Keratinocyte (primary cell): ENCODE data around the gene ANKS1A. TPM values are rescaled to one million over a fixed set of nuclear protein-coding genes. Genes with fewer than 3 reads are reported as not detected.
"Not testable (repeated sequence)": the region's sequence is repeated elsewhere in the genome, so short reads cannot be mapped to it uniquely, and the experiment has no call there.

Experiments
- DNase-seq: peaks from one replicate; pipeline ENCODE4 v3.0.0-alpha.2; 2011; ENCODE audit warnings: low read depth, missing footprints, low spot score
- FAIRE-seq: peaks from 2 replicates; lab custom pipeline; 2011; peaks lifted over from hg19 to GRCh38; lab: Jason Lieb, UNC
- H2AFZ ChIP-seq: 2 replicates; pipeline ENCODE4 v1.6.0; 2012; ENCODE audit warnings: low read length, control low read depth, inconsistent platforms; ENCODE audit not compliant: control insufficient read depth
- H3K27ac ChIP-seq: 2 replicates; pipeline ENCODE4 v1.5.1; 2011; ENCODE audit warnings: low read length; ENCODE audit not compliant: control insufficient read depth, insufficient read depth
- H3K27me3 ChIP-seq: 3 replicates; pipeline ENCODE4 v1.6.0; 2011; ENCODE audit warnings: low read length; ENCODE audit not compliant: control insufficient read depth, insufficient read depth; ENCODE audit errors: extremely low read depth
- H3K36me3 ChIP-seq, 2 experiments: 2 replicates in 1 of 2; 3 replicates in 1 of 2; pipeline ENCODE4 v1.5.1; 2011; ENCODE audit warnings: low read length in 2 of 2, mild to moderate bottlenecking in 1 of 2; ENCODE audit not compliant: control insufficient read depth in 2 of 2, insufficient read depth in 2 of 2; ENCODE audit errors: extremely low read depth in 1 of 2
- H3K4me1 ChIP-seq: 3 replicates; pipeline ENCODE4 v1.5.1; 2011; ENCODE audit warnings: low read length; ENCODE audit not compliant: control insufficient read depth, insufficient read depth; ENCODE audit errors: extremely low read depth
- H3K4me2 ChIP-seq: 3 replicates; pipeline ENCODE4 v1.6.0; 2011; ENCODE audit warnings: low read depth, low read length; ENCODE audit not compliant: control insufficient read depth, insufficient read depth; ENCODE audit errors: extremely low read depth
- H3K4me3 ChIP-seq, 3 experiments: fragments of 200-600 bp in 1 of 3; sonication (generic) in 1 of 3; 2 replicates in 2 of 3; 3 replicates in 1 of 3; pipeline ENCODE4 v1.5.1; 2011 to 2016; ENCODE audit warnings: low read length in 3 of 3, mild to moderate bottlenecking in 3 of 3, control low read depth in 2 of 3, inconsistent platforms in 1 of 3, low read depth in 1 of 3, mixed read lengths in 1 of 3, mixed run types in 1 of 3, moderate library complexity in 1 of 3; ENCODE audit not compliant: control insufficient read depth in 2 of 3, insufficient read depth in 2 of 3; ENCODE audit errors: extremely low read depth in 1 of 3
- H3K79me2 ChIP-seq: 2 replicates; pipeline ENCODE4 v1.6.0; 2012; ENCODE audit warnings: low read length; ENCODE audit not compliant: control insufficient read depth, insufficient read depth
- H3K9ac ChIP-seq: 3 replicates; pipeline ENCODE4 v1.6.0; 2011; ENCODE audit warnings: low read length; ENCODE audit not compliant: control insufficient read depth, insufficient read depth; ENCODE audit errors: extremely low read depth
- H3K9me1 ChIP-seq: 3 replicates; pipeline ENCODE4 v1.6.0; 2011; ENCODE audit warnings: low read length; ENCODE audit not compliant: control insufficient read depth, insufficient read depth; ENCODE audit errors: extremely low read depth
- H3K9me3 ChIP-seq: 2 replicates; pipeline ENCODE4 v1.5.1; 2012; ENCODE audit warnings: low read depth, low read length; ENCODE audit not compliant: control insufficient read depth
- H4K20me1 ChIP-seq: 3 replicates; pipeline ENCODE4 v1.6.0; 2011; ENCODE audit warnings: low read length; ENCODE audit not compliant: control insufficient read depth, insufficient read depth; ENCODE audit errors: extremely low read depth
- CTCF ChIP-seq, 3 experiments: IDR thresholded peaks in 1 of 3; conservative IDR thresholded peaks in 1 of 3; optimal IDR thresholded peaks in 1 of 3; 2 replicates in 2 of 3; 3 replicates in 1 of 3; pipeline versions ENCODE3 to v1.5.1; 2011; ENCODE audit warnings: low read length in 3 of 3, mild to moderate bottlenecking in 3 of 3, moderate library complexity in 2 of 3, control low read depth in 1 of 3, inconsistent platforms in 1 of 3; ENCODE audit not compliant: insufficient read depth in 2 of 3; ENCODE audit errors: extremely low read depth in 1 of 3
- EZH2 ChIP-seq: IDR thresholded peaks from one replicate; pipeline ENCODE4 v1.6.1; 2012; ENCODE audit warnings: inconsistent platforms, mild to moderate bottlenecking, low read length, moderate library complexity
- dilution Hi-C: fragments of 300-500 bp; cut with MboI; formaldehyde crosslinking; loops from one replicate; pipeline ENCODE4 v1.7.0; 2020; ENCODE audit warnings: low sequenced_read_pairs; ENCODE audit not compliant: extremely low pct_ligation_motif_present
- polyA minus RNA-seq, 3 experiments: library from RNA; depleted of rRNA, polyadenylated mRNA; stranded (reverse); fragments of >200 nt; gene quantifications; 1 replicate in 1 of 3; 2 replicates in 1 of 3; 3 replicates in 1 of 3; pipeline ENCODE4 v1.2.3, GENCODE V29; 2011
- polyA plus RNA-seq, 5 experiments: library from polyadenylated mRNA; depleted of rRNA in 3 of 5; stranded (reverse) in 3 of 5; stranded (forward) in 1 of 5; unstranded in 1 of 5; fragments of >200 nt; gene quantifications; 1 replicate in 1 of 5; 2 replicates in 3 of 5; 3 replicates in 1 of 5; pipeline versions ENCODE4 v1.2.1 to v1.2.3, GENCODE V29; 2011 to 2012; ENCODE audit warnings: missing spikeins in 2 of 5, low read depth in 1 of 5, low replicate concordance in 1 of 5

Gene ANKS1A
- polyA plus RNA-seq = 6.8 to 8.6 TPM (median 8.3 TPM) in 3 replicates
- polyA plus RNA-seq (2011; ENCODE audit: low read depth) = 12.4 TPM
- polyA plus RNA-seq (2011; cell fraction: cytosol; rRNA removed) = 10.8 and 12.5 TPM in 2 replicates
- polyA plus RNA-seq (2011; cell fraction: nucleus; rRNA removed) = 26.7 and 27.6 TPM in 2 replicates
- 12.4 and 14.7 TPM in 2 replicates for polyA plus RNA-seq (2012; ENCODE audit: low replicate concordance)
- 17.3 to 28.7 TPM (median 24.6 TPM) in 3 replicates for polyA minus RNA-seq
- 10.6 TPM for polyA minus RNA-seq (2011; cell fraction: cytosol; rRNA and poly(A)+ RNA removed)
- polyA minus RNA-seq (2011; cell fraction: nucleus; rRNA and poly(A)+ RNA removed) = 18.7 and 31.6 TPM in 2 replicates

GRCh38 chr6:34888874-34889555, at the start of gene ANKS1A:
Gene ANKS1A, plus strand, starts transcription at chr6:34889255. Its CDS starts 148 bp downstream, at chr6:34889403.
- Histone ChIP-seq H2AFZ (peak within 1 kb of the TSS; percentile 87), H3K9ac (peak within 1 kb of the TSS; percentile 88), H3K27me3 (no peaks in the 10 kb centered on the region), H3K27ac (peak within 1 kb of the TSS; percentile 92), H4K20me1 (peaks cover 7% of the 10 kb centered on the region), H3K4me1 (peaks cover 27% of the 10 kb centered on the region), H3K4me2 (peak within 1 kb of the TSS; percentile 97), H3K9me1 (peaks cover 3% of the 10 kb centered on the region), H3K4me3 (peak within 1 kb of the TSS; percentile 75 to 100 (median 83)), H3K9me3 (no peaks in the 10 kb centered on the region), H3K79me2 (peaks cover 63% of the 10 kb centered on the region), H3K36me3 (no peaks in the 10 kb centered on the region)
- dilution Hi-C loops = no loop called here
- TF ChIP-seq CTCF (optimal IDR thresholded peaks at IDR 0.05 in 1 of 3, IDR thresholded peaks at IDR 0.05 in 1 of 3, conservative IDR thresholded peaks at IDR 0.05 in 1 of 3; ENCODE audit: extremely low read depth in 1 of 3, insufficient read depth in 2 of 3, low read length in 3 of 3) (no peak), EZH2 (no peak)
- DNase-seq (peak; percentile 33), FAIRE-seq (no peak)

GRCh38 chr6:34839666-34840352, 49.2 kb upstream of the ANKS1A start:
- Histone ChIP-seq H3K4me3 (no peak overlapping the region), H3K9ac (no peak overlapping the region), H3K4me1 (peaks cover 6% of the 10 kb centered on the region), H4K20me1 (no peaks in the 10 kb centered on the region), H3K27ac (no peak overlapping the region), H3K36me3 (peaks cover 3 to 4% of the 10 kb centered on the region in 2 experiments), H3K79me2 (no peaks in the 10 kb centered on the region), H3K9me1 (no peaks in the 10 kb centered on the region), H3K9me3 (no peaks in the 10 kb centered on the region), H3K27me3 (no peaks in the 10 kb centered on the region), H2AFZ (no peak overlapping the region), H3K4me2 (no peak overlapping the region)
- FAIRE-seq = no peak
- dilution Hi-C loops = no loop called here
- TF ChIP-seq EZH2 (no peak), CTCF (optimal IDR thresholded peaks at IDR 0.05 in 1 of 3, IDR thresholded peaks at IDR 0.05 in 1 of 3, conservative IDR thresholded peaks at IDR 0.05 in 1 of 3; ENCODE audit: extremely low read depth in 1 of 3, insufficient read depth in 2 of 3, low read length in 3 of 3) (no peak)
- no peak for DNase-seq

GRCh38 chr6:34849066-34849465, 40.0 kb upstream of the ANKS1A start:
- H4K20me1 ChIP-seq, H2AFZ ChIP-seq, H3K9me3 ChIP-seq, dilution Hi-C loops, H3K27me3 ChIP-seq, FAIRE-seq, H3K4me1 ChIP-seq, H3K36me3 ChIP-seq, H3K9me1 ChIP-seq, H3K79me2 ChIP-seq, H3K4me3 ChIP-seq, DNase-seq, H3K27ac ChIP-seq, H3K4me2 ChIP-seq, H3K9ac ChIP-seq: not testable (repeated sequence)
